GM23338 (cell line): ENCODE results near the gene APP. TPM values are rescaled to one million over a fixed set of nuclear protein-coding genes. Genes with fewer than 3 reads are reported as not detected.

Experiments used
- ATAC-seq: fragments of 200-7000 bp; cut with Tn5 transposase; 3 replicates; pipeline ENCODE4 v1.9.1; 2020
- DNase-seq: peaks from one replicate; pipeline ENCODE4 v3.0.0-alpha.2; 2015; ENCODE audit warnings: low spot score
- H2AFZ ChIP-seq: fragments of 200-600 bp; sonication (generic); 2 replicates; pipeline ENCODE4 v1.8.0; 2016; ENCODE audit warnings: antibody characterized with exemption, mild to moderate bottlenecking, moderate library complexity
- H3F3A ChIP-seq: fragments of 200-600 bp; sonication (generic); replicated peaks from 2 replicates; pipeline ENCODE4 v1.8.0; 2017; ENCODE audit warnings: antibody characterized with exemption, mixed run types, low read depth
- H3K27ac ChIP-seq: fragments of 200-600 bp; sonication (generic); 2 replicates; pipeline ENCODE4 v1.6.1; 2016; ENCODE audit warnings: low read depth
- H3K27me3 ChIP-seq: fragments of 200-600 bp; sonication (generic); 2 replicates; pipeline ENCODE4 v1.8.0; 2016; ENCODE audit warnings: mild to moderate bottlenecking, mixed run types, moderate library complexity; ENCODE audit not compliant: insufficient read depth
- H3K36me3 ChIP-seq: fragments of 200-600 bp; sonication (generic); 2 replicates; pipeline ENCODE4 v1.8.0; 2016; ENCODE audit warnings: mild to moderate bottlenecking; ENCODE audit not compliant: insufficient read depth
- H3K4me1 ChIP-seq: fragments of 200-600 bp; sonication (generic); 2 replicates; pipeline ENCODE4 v1.8.0; 2016; ENCODE audit warnings: mild to moderate bottlenecking, moderate library complexity; ENCODE audit not compliant: insufficient read depth
- H3K4me2 ChIP-seq: fragments of 200-600 bp; sonication (generic); 2 replicates; pipeline ENCODE4 v1.7.1; 2017; ENCODE audit warnings: mixed run types
- H3K4me3 ChIP-seq: fragments of 200-600 bp; sonication (generic); 2 replicates; pipeline ENCODE4 v1.6.1; 2016; ENCODE audit warnings: mixed run types
- H3K79me2 ChIP-seq: fragments of 200-600 bp; sonication (generic); replicated peaks from 2 replicates; pipeline ENCODE4 v1.8.0; 2017; ENCODE audit warnings: mild to moderate bottlenecking; ENCODE audit not compliant: insufficient read depth
- H3K9me2 ChIP-seq: fragments of 200-600 bp; sonication (generic); 2 replicates; pipeline ENCODE4 v1.8.0; 2017; ENCODE audit not compliant: insufficient read depth
- H4K20me1 ChIP-seq: fragments of 200-600 bp; sonication (generic); replicated peaks from 2 replicates; pipeline ENCODE4 v1.8.0; 2017; ENCODE audit warnings: mild to moderate bottlenecking; ENCODE audit not compliant: insufficient read depth
- H3K27ac Mint-ChIP-seq: 2 replicates; pipeline ENCODE4 v1.8.0; 2020; ENCODE audit warnings: inconsistent platforms, mild to moderate bottlenecking, moderate library complexity, mixed read lengths
- H3K27me3 Mint-ChIP-seq: 3 replicates; pipeline ENCODE4 v1.8.0; 2022; ENCODE audit warnings: low read depth, mild to moderate bottlenecking, moderate library complexity, mixed read lengths, inconsistent platforms; ENCODE audit not compliant: insufficient read depth, poor library complexity
- H3K36me3 Mint-ChIP-seq: 3 replicates; pipeline ENCODE4 v1.8.0; 2021; ENCODE audit warnings: low read depth, mild to moderate bottlenecking, inconsistent platforms, moderate library complexity, mixed read lengths
- H3K4me1 Mint-ChIP-seq: 3 replicates; pipeline ENCODE4 v1.8.0; 2020; ENCODE audit warnings: mild to moderate bottlenecking, inconsistent platforms, mixed read lengths
- H3K4me3 Mint-ChIP-seq: 3 replicates; pipeline ENCODE4 v1.8.0; 2021; ENCODE audit warnings: moderate library complexity, mild to moderate bottlenecking, inconsistent platforms, mixed read lengths
- H3K9me3 Mint-ChIP-seq: 3 replicates; pipeline ENCODE4 v1.8.0; 2020; ENCODE audit warnings: moderate library complexity, mild to moderate bottlenecking, inconsistent platforms, mixed read lengths
- CREB1 ChIP-seq: fragments of 250-450 bp; sonication (Bioruptor Pico); IDR thresholded peaks from 2 replicates; pipeline ENCODE4 v1.5.0; 2020; ENCODE audit warnings: low read depth, mild to moderate bottlenecking, moderate library complexity
- CTCF ChIP-seq, 2 experiments: fragments of 200-600 bp in 1 of 2; sonication (generic) in 1 of 2; conservative IDR thresholded peaks; 2 replicates each; pipeline versions ENCODE4 v1.5.1 to v1.6.1; 2016 to 2017; ENCODE audit warnings: antibody characterized with exemption in 2 of 2, low read depth in 2 of 2, mild to moderate bottlenecking in 2 of 2, moderate library complexity in 1 of 2
- ETS1 ChIP-seq: IDR thresholded peaks from 2 replicates; pipeline ENCODE4 v1.6.1; 2016; ENCODE audit warnings: antibody characterized with exemption
- EZH2 ChIP-seq: fragments of 200-600 bp; sonication (generic); IDR thresholded peaks from one replicate; pipeline ENCODE4 v1.8.0; 2017; ENCODE audit warnings: antibody characterized with exemption, mild to moderate bottlenecking, low read depth; ENCODE audit not compliant: unreplicated experiment
- EZH2phosphoT487 ChIP-seq: fragments of 200-600 bp; sonication (generic); IDR thresholded peaks from one replicate; pipeline ENCODE4 v1.8.1; 2018; ENCODE audit warnings: antibody characterized with exemption; ENCODE audit not compliant: unreplicated experiment
- JUNB ChIP-seq: IDR thresholded peaks from one replicate; pipeline ENCODE4 v1.6.1; 2016; ENCODE audit warnings: antibody characterized with exemption; ENCODE audit not compliant: unreplicated experiment
- NANOG ChIP-seq: IDR thresholded peaks from 2 replicates; pipeline ENCODE4 v1.6.1; 2016; ENCODE audit warnings: antibody characterized with exemption, borderline replicate concordance
- POLR2AphosphoS5 ChIP-seq: IDR thresholded peaks from 2 replicates; pipeline ENCODE4 v1.6.1; 2016; ENCODE audit warnings: antibody characterized with exemption, low read depth
- REST ChIP-seq: IDR thresholded peaks from one replicate; pipeline ENCODE4 v1.6.1; 2018; ENCODE audit warnings: antibody characterized with exemption; ENCODE audit not compliant: unreplicated experiment
- STAT1 ChIP-seq: IDR thresholded peaks from one replicate; pipeline ENCODE4 v1.6.1; 2016; ENCODE audit warnings: antibody characterized with exemption; ENCODE audit not compliant: unreplicated experiment
- ZNF114 ChIP-seq: fragments of 250-450 bp; sonication (Bioruptor Pico); IDR thresholded peaks from 2 replicates; pipeline ENCODE4 v1.5.0; 2020; ENCODE audit warnings: mild to moderate bottlenecking, moderate library complexity
- ZNF331 ChIP-seq: fragments of 250-450 bp; sonication (Bioruptor Pico); IDR thresholded peaks from 2 replicates; pipeline ENCODE4 v1.5.0; 2020; ENCODE audit warnings: low read depth, mild to moderate bottlenecking, moderate library complexity
- ZNF462 ChIP-seq: fragments of 250-450 bp; sonication (Bioruptor Pico); IDR thresholded peaks from 2 replicates; pipeline ENCODE4 v1.5.0; 2020; ENCODE audit warnings: mild to moderate bottlenecking, moderate library complexity
- polyA plus RNA-seq: library from polyadenylated mRNA; unstranded; fragments of >200 nt; fragmentation: Nextera tagmentation; extraction: Ambion mirVana; gene quantifications from 2 replicates; pipeline ENCODE4 v1.2.1, GENCODE V29; 2016
- total RNA-seq: library from RNA; depleted of rRNA; stranded (reverse); fragments of >200 nt; shearing (Covaris generic); gene quantifications from 2 replicates; pipeline ENCODE4 v1.2.3, GENCODE V29; 2014

Gene APP
- total and polyA plus RNA-seq, 2 experiments from 2014 or later, result 69.4 to 444 TPM

GRCh38 chr21:25983745-25984144 lies 186.8 kb downstream of the APP start:
- no peak overlapping the region for H3K4me3 Mint-ChIP-seq
- Histone ChIP-seq H4K20me1 (no peaks in the 10 kb centered on the region), H3K4me1 (peaks cover 44% of the 10 kb centered on the region), H3K27ac (0 out of 2 replicates have a peak overlapping the region, but pooled peaks have one; percentile 42), H2AFZ (no peak overlapping the region), H3K4me3 (no peak overlapping the region), H3F3A (no peaks in the 10 kb centered on the region), H3K36me3 (peaks cover 11% of the 10 kb centered on the region), H3K79me2 (peaks cover 10% of the 10 kb centered on the region), H3K27me3 (no peaks in the 10 kb centered on the region), H3K4me2 (no peak overlapping the region; the same call in 1 of the 2 replicates), H3K9me2 (no peaks in the 10 kb centered on the region)
- ATAC-seq (peak; percentile 52), DNase-seq (no peak)
- TF ChIP-seq ZNF114 (CRISPR knock-in tag) (no peak), JUNB (no peak), ZNF462 (CRISPR knock-in tag) (no peak), NANOG (no peak), EZH2phosphoT487 (no peak), ETS1 (no peak), ZNF331 (no peak), STAT1 (no peak), CREB1 (CRISPR knock-in tag) (no peak), CTCF (conservative IDR thresholded peaks at IDR 0.05; ENCODE audit: low read depth in 2 of 2) (no peak), POLR2AphosphoS5 (no peak), REST (no peak), EZH2 (no peak)
- peak overlapping the region; percentile 93 for H3K27ac Mint-ChIP-seq
- H3K27me3 Mint-ChIP-seq, result peaks cover 5% of the 10 kb centered on the region
- H3K9me3 Mint-ChIP-seq, result no peaks in the 10 kb centered on the region
- H3K36me3 Mint-ChIP-seq, result peaks cover 50% of the 10 kb centered on the region
- peaks cover 46% of the 10 kb centered on the region for H3K4me1 Mint-ChIP-seq
